EL (cell line): Measurements from ENCODE around the gene FTH1.
"Not testable (repeated sequence)": the region's sequence is repeated elsewhere in the genome, so short reads cannot be mapped to it uniquely, and the experiment has no call there.

Experiments used
- DNase-seq: peaks from one replicate; pipeline ENCODE4 v3.0.0-alpha.2; 2016

Gene FTH1

GRCh38 chr11:61963282-61964057, 4.0 kb downstream of the FTH1 start:
- DNase-seq = peak; percentile 56

- no peak for DNase-seq
Observed at GRCh38 chr11:61963016-61963281, 4.5 kb downstream of the FTH1 start.

GRCh38 chr11:61962213-61963015, 5.0 kb downstream of the FTH1 start:
- no peak for DNase-seq

- DNase-seq = peak; percentile 61
Observed at GRCh38 chr11:61961570-61962212, 5.7 kb downstream of the FTH1 start.

- no peak for DNase-seq
Observed at GRCh38 chr11:61960532-61960931, 6.9 kb downstream of the FTH1 start.

GRCh38 chr11:61959678-61960077, 7.8 kb downstream of the FTH1 start:
- no peak for DNase-seq

GRCh38 chr11:61959114-61959513, 8.3 kb downstream of the FTH1 start:
- DNase-seq = no peak

- DNase-seq = no peak
Observed at GRCh38 chr11:61958590-61958989, 8.8 kb downstream of the FTH1 start.

GRCh38 chr11:61957021-61957770, 10.2 kb downstream of the FTH1 start:
- DNase-seq = no peak

- no peak for DNase-seq
Observed at GRCh38 chr11:61956191-61957020, 11.0 kb downstream of the FTH1 start.

GRCh38 chr11:61955422-61956135, 11.9 kb downstream of the FTH1 start:
- DNase-seq = no peak

- peak; percentile 76 for DNase-seq
Observed at GRCh38 chr11:61954851-61955421, 12.5 kb downstream of the FTH1 start.

- peak; percentile 55 for DNase-seq
Observed at GRCh38 chr11:61954106-61954850, 13.2 kb downstream of the FTH1 start.

- not testable (repeated sequence) for DNase-seq
Observed at GRCh38 chr11:61953632-61954031, 13.8 kb downstream of the FTH1 start.

GRCh38 chr11:61952882-61953281, 14.6 kb downstream of the FTH1 start:
- no peak for DNase-seq

GRCh38 chr11:61951484-61952135, 15.8 kb downstream of the FTH1 start:
- no peak for DNase-seq

- DNase-seq = no peak
Observed at GRCh38 chr11:61950035-61950547, 17.3 kb downstream of the FTH1 start, which contains the start of gene BEST1. Gene BEST1, plus strand, starts transcription at chr11:61950351. Its CDS starts 1,456 bp downstream, at chr11:61951807.

GRCh38 chr11:61949169-61950034, 18.0 kb downstream of the FTH1 start:
- peak; percentile 91 for DNase-seq
